DMS 273 (cell line): ENCODE measurements around the gene FAM107B.
"Not testable (repeated sequence)": the region's sequence is repeated elsewhere in the genome, so short reads cannot be mapped to it uniquely, and the experiment has no call there.

Experiments used
- DNase-seq: peaks from one replicate; lab custom pipeline; 2025; ENCODE audit not compliant: unreplicated experiment; lab: John Stamatoyannopoulos, UW

Gene FAM107B

DNA sequence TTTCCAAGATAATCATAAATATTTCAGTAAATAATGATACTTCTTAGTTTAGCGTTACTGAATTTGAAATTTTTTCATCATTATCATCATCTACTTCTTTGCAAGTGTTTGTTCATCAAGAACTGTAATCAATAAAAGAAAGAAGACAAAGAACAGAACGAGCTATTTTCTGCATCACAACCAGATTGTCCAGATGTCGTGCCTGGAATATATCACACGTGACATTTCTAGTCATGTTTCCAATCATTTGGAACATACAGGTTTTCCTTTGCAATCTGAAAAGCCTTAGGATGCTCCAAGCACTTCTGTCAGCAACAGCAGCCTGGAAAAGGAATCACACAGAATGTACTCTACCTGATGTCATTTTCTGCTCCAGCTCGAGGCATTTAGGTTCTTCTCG is 107.4 kb downstream of the FAM107B start:
- no peak for DNase-seq

DNA sequence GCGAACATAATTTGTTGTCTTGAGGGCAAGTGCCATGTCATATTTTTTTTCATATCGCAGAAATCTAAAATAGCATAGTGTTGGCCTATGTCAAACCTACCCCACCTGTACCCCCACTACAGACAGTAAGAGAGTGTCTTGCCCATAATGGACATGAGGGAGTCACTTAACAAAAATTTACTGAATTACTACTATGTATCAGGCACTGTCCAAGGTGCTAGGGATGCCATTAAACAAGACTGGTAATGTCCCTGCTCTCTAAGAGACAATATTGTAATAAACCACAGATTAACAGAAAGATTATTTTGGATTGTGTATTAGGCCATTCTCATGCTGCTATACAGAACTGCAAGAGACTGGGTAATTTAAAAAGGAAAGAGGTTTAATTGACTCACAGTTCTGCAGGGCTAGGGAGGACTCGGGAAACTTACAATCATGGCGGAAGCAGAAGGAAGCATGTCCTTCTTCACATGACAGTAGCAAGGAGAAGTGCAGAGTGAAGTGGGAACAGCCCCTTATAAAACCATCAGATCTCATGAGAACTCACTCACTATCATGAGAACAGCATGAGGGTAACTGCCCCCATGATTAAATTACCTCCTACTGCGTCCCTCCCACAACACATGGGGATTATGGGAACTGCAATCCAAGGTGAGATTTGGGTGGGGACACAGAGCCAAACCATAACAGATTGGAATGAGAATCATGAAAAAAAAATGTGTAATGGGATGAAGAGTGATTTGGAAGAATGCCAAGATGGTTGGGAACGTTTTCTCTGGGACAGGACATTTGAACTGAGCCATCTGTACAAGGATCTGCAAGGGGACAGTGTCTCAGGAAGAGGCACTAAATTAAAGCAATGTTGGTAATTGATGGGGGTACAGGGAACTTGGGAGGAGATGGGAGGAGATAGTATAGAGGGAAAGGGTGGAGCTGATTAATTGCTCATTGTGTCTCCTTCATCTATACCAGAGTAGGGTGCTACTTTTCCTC is 108.5 kb downstream of the FAM107B start:
- DNase-seq = no peak

DNA sequence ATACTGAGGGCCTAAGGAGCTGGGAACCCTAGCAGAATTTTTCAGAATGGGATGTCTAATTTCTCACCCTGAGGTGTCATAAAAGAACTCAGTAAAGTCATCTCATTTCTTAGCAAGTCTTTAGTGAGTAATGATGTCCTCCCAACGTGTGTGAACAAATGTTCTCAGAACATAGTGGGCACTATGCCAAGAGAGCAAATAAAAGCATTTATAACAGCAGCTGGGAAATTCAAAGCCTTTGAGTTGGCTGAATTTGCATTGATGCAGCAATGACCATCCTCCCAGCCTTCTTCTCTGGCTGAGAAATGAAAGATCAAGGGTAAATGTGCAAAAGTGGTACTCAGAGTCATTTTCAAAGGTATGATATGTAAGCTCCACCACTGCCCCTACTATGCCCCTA is 109.4 kb downstream of the FAM107B start:
- peak; percentile 78 for DNase-seq

DNA sequence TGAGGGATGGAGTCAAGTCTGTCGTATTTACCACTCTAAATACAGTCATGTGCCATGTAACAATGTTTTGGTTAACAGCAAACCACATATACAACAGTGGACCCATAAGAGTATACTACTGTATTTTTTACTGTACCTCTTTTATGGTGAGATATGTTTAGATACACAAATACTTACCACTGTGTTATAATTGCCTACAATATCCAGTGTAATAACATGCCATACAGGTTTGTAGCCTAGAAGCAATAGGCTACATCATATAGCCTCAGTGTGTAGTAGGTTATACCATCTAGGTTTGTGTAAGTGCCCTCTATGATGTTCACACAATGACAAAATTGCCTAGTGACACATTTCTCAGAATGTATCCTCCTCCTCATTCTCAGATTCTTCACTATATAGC is 110.4 kb downstream of the FAM107B start:
- no peak for DNase-seq

DNA sequence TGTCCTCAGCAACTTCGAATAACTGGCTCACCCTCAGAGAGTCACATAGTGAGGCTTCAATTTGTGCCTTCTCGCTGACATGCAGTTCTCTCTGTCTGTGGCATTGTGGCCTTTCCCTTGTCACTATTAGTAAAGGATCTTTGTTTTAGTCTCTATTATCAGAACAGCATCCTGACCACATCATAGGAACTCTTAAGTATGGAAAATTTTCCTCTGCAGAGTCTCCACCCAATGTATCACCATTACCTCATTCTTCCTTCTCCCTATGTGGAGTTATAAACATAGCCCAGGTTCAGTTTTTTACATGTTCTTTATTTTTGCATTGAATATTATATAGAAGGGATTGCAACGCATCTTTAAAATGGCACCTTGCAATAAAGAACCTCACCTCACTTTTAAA is 112.9 kb downstream of the FAM107B start:
- DNase-seq = no peak

DNA sequence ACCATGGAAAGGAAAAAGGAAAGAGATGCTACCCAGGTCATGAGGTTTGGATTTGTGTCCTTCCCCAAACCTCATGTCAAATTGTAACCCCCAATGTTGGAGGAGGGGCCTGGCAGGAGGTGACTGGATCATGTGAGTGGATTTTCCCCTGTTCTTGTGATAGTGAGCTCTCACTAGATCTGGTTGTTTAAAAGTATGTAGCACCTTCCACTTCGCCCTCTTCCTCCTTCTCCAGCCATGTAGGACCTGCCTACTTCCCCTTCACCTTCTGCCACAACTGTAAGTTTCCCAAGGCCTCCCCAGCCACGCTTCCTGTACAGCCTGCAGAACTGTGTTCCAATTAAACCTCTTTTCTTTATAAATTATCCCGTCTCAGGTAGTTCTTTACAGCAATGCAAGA is 113.9 kb downstream of the FAM107B start:
- no peak for DNase-seq

DNA sequence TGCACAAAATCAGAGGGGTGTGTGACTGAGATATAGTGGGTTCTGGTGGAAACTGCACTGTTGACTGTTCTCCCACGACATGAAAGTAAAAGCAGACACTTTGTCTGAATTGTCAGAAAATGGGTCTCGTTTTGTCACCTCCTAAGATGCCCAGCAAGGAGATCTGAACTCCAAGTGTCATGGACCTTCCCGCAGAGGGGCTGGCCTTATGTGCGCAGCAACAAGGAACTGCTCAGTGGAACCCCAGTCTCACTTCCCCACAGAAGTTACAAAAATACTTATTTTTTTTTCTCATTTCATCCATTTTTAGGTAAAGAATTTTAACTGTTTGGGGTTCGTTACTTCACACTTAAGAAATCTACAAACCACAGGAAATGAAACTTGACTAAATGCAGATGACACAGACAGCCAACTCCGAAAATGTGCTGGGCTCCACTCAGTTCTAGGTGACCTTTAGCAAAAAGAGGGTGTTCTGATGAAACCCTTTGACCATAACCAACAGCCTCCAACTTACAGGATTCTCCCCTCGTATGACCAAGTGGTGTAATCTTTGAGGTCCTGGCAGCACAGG is 115.0 kb downstream of the FAM107B start:
- no peak for DNase-seq

DNA sequence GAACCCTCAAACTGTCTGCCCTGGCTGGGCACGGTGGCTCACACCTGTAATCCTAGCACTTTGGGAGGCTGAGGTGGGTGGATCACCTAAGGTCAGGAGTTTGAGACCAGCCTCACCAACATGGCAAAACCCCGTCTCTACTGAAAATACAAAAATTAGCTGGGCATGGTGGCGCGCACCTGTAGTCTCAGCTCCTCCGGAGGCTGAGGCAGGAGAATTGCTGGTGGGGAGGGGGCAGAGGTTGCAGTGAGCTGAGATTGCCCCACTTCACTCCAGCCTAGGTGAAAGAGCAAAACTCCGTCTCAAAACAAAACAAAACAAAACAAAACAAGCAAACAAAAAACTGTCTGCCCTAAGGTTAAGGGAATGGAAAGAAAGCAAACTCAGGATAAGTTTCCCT is 115.6 kb downstream of the FAM107B start:
- DNase-seq = not testable (repeated sequence)

DNA sequence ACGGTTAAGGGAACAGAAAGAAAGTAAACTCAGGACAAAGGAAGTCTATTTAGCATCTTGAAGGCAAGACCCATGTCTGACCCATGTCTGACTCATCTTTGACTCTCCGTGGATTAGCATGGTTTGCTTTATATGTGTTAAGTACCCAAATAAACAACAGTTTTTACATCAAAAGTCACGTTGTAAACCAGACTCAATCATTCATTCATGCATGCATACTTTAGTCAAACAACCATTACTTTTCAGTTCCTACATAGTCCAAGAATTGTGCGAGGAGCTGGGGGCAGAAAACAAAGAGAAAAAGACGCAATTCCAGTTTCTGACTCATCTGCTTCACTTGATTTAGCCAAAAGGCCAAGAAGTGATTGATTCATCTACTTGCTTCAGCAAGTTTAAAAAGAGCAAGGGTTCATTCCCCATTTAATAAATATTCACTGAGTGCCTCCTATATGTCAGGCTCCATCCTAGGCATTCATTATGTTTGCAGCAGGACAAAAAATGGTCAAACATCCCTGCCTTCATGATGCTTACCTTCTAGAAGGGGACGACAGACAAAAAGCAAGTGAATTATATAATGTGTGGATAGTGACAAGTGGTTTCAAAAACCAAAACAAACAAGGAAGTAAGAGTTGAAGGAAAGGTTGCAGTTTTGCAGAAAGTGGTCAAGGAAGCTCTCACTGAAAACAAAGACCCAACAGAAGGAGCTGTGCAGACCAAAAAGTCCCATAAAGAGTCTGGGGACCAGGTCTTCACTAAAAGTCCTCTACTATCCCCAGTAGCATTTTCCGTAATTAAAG is 116.2 kb downstream of the FAM107B start:
- DNase-seq = no peak

DNA sequence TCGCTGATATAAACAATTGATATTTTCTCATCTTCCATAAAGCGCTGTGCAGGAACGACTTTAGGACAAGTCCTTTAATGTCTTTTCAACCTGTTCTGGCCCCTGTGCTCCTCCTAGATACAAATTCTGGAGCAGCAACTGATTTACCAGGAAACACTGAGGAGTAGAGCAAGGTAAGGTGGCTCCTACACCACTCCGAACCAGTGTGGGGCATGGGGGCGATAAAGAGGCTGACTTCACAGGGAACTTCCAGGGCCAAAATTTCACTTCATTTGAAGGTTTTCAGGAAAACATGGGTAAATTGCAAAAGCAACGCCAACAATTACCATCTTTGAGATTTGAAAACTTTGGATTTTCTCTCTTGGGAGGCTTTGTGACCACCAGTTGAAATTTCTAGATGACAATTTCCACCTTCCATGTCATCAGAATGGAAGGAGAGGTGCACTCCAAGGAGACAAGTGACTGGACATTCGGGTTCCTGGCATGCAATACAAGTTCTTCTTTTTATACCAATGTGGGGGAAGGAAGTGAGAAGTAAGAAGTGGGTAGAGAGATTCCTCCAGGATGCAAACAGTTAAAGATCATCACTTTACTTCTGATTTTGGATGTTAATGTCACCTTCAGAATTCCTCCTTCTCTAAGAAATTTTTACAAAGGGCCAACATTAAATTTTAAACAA is 118.5 kb downstream of the FAM107B start:
- DNase-seq = no peak

DNA sequence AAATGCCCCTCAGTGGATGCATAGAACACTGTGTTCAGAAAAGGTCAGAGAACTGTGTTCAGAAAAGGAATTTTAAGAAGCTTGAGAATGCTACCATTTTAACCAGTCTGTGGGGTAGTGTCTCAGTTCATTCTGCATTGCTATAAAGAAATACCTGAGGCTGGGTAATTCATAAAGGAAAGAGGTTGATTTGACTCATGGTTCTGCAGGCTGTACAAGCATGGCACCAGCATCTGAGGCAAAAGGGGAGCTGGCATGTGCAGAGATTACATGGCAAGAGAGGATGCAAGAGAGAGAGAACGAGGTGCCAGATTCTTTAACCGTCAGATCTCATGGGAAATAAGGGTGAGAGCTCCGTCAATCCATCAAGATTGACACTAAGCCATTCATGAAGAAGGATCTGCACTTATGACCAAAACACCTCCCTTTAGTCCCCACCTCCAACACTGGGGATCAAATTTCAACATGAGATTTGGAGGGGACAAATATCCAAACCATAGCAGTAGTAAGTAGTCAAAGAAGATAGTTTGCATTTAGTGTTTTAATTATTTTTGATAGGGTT is 119.8 kb downstream of the FAM107B start:
- DNase-seq = no peak

DNA sequence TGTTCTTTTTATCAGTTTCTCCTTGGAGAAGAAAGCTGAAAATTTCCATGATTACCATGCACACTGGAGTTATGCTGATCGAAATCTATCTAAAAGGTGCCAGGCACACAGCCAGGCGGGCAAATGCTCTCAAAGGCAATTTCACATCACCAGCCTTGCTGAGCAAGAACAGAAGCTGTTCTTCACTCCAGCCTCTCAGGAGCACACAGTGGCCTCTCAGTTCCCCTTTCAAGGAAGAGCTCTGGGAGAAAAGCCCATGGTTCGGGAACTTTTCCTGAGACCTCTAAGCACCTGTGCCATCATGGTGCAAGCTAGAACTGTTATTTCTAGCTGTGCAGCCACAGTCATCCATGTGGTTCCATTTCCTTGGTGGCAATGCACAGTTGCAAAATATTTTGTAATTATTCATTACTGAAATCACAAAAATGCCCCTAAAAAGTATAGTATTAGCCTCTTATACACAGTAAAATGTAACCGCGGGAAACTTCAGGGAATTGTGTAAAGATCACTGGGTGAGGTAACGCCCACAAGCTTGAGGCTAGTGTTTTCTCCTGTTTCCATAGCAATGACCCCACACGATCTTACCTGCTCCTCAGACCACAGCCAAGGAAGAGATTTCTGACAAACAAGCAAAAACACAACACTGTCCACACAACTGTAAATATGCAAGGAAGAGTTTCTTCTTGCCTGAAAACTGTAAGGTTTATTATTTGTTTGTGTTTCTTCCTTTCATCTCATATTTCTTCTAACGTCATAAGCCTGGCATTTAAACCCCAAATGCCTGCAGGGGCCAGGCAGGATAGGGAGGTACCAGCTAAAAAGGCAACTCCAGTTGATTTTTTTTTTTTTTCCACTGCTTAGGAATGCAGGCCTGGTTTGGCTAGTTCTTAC is 121.2 kb downstream of the FAM107B start:
- DNase-seq = peak; percentile 4

DNA sequence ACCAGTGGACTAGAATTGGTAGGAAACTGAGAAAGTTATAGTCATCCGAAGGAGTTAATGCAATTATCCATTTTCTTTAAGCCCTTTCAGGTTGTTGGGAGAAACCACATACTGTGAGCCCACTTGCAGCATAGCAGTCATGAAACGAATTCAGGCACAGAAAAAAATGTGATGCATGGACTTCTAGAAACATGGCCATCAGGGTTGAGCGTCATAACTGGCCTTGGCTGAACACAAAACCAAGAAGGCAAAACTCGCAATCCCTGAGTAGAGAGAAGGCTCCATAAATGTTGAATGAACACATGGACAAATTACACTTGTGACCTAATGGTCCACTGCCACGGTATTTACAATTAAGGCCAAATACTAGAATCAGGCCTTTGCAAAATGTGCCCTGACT is 121.9 kb downstream of the FAM107B start:
- DNase-seq = no peak

DNA sequence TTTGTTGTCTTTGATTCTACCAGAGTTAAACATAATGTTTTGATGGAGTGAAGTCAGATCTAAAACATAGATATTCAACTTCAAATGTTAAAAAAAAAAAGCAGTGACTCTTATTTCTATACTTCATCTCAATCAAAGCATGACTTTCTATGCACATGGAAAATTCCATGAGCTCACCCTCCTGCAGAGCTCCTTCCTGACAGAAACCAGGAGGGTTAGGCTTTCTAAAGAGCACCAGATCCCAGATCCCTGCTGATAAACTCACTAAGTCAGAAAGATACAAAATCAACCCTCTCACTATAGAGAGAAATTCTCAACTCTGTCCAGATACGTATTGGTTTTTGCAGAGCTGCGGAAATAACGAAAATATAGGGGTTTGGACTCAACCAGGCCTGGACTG is 122.6 kb downstream of the FAM107B start:
- DNase-seq = no peak

DNA sequence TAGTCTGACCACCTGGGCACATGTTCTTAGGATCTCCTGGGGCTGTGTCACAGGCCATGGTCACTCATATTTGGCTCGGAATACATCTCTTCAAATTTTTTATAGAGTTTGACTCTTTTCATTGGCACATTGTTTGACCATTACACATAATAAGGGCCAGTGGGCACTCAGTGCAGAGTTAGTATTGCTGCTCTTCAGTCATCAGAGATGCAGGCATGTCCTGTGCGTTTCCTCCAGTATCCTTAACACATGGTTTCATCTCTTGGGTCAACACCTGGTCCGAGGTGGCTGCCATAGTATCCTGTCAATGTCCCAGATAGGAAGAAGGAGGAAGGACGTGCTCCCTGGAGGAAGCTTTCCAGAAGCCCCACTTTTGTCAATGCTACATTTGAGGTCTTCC is 125.0 kb downstream of the FAM107B start:
- DNase-seq = no peak

DNA sequence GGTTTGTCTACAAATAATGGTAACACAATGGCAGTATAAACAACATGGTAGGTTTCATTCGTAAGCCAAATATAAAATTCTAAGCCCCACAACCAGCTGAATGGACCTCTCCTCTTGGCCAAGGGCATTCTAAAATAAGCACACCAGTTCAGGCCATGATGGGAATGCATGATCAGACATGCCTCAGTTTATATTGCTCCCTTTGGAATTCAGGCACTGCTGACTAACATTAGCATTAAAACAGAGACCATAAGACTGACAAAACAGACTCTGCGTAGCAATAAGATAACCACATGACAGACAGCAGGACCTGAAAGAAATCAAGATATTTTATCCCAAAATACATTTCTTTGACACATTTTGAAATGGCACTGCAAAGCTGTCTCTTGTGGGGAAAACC is 125.8 kb downstream of the FAM107B start:
- no peak for DNase-seq

DNA sequence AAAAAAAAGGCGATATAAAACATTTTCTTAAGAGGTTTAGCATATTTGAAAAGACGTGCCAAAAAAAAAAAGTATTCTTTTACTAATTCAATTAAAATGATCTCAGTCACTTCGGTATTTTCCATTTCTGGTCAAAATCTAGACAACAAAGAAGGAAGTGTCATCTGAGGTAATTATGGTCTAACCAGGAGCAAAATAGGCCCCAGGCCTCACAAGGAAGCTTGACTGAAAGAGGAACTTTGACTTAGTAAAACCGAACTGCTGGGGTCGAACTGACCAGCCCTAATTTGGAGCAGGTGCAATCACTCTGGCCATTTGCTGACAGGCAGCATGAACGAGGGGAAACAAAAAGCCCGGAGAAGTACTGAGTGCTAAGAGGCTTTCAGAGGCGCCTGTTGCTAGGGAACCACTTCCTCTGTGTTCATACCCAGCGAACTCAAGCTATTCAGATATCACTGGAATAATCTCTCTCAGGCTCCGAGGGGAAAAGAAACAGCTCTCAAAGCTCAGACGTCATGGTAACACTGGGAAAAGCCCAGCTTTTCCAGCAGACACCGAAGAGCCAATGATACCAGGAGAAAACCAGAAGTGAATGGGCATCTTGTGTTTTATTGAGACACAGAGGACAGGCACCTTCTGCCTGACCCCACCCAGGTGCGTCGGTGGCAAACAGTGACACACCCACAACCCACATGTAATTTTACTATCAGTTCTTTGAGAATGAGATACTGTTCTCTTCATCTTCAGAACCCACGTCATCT is 126.5 kb downstream of the FAM107B start:
- peak; percentile 70 for DNase-seq

DNA sequence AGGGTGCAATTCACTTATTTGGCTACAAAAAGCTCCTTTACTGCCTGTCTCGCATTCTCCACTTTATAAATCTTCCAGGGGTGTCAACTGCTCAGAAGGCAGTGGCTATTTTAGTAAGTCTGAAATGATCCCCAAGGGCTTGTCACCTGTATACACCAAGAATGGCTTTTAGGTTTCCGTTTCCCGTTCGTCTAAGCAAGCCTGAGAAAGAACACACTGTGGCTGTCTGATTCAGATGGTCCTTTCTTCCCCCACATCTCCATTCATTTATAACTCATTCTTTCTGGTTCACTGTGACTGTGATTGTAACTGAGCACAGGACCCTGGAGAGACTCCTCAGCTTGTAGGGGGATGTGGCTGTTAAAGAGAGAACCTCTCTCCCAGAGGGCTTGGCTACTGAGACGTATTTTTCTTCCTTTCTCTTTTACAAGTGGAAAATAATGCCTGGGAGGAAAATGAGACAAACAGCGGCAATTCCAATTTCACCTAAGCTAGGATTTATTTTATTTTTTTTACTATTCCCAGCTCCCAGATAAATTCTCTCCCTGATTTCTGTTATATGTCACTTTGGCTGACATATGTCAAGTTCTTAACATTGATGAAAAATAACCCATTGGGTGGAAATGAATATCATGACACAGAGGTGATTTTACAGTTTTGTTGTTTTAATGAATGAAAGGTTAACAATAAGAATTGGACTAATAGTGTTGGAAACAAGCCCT is 129.3 kb downstream of the FAM107B start:
- DNase-seq = no peak
